ENCODE data around the gene PRIM1. TPM values are rescaled to one million over a fixed set of nuclear protein-coding genes. Genes with fewer than 3 reads are reported as not detected.

Gene PRIM1
- total and polyA plus RNA-seq, 2 of the 4 experiments (the other 2 are of a cell fraction) = 8.6 to 12.0 TPM

- Histone ChIP-seq H3K4me2 (ENCODE audit: low read depth, low read length) (no peak overlapping the region), H3K27me3 (ENCODE audit: control insufficient read depth, insufficient read depth, low read length) (no peaks in the 10 kb centered on the region), H4K8ac (ENCODE audit: low read depth in 2 of 2, low read length in 2 of 2) (no peak overlapping the region), H3K27ac (ENCODE audit: insufficient read depth, low read length) (no peak overlapping the region), H2BK5ac (ENCODE audit: low read depth, low read length, poor library complexity, severe bottlenecking) (no peak overlapping the region), H3K4me1 (ENCODE audit: control insufficient read depth, insufficient read depth, low read length) (no peaks in the 10 kb centered on the region), H4K20me1 (ENCODE audit: insufficient read depth, low read length) (no peaks in the 10 kb centered on the region), H3K18ac (ENCODE audit: low read depth, low read length) (no peak overlapping the region), H3K9me1 (ENCODE audit: insufficient read depth, low read length) (no peaks in the 10 kb centered on the region), H3K79me1 (ENCODE audit: low read depth in 1 of 2, low read length in 2 of 2) (no peaks in the 10 kb centered on the region), H3K9ac (ENCODE audit: low read depth, low read length) (no peak overlapping the region), H2BK15ac (ENCODE audit: low read depth, low read length) (no peak overlapping the region), H3K56ac (ENCODE audit: extremely low read depth, insufficient read depth, low read length) (no peak overlapping the region), H2AFZ (replicated peaks; ENCODE audit: low read length, poor library complexity) (no peak overlapping the region), H3K23ac (ENCODE audit: low read depth, low read length) (no peak overlapping the region), H2BK120ac (ENCODE audit: low read depth, low read length) (no peak overlapping the region), H3K9me3 (ENCODE audit: control insufficient read depth, insufficient read depth, low read length) (no peaks in the 10 kb centered on the region), H3K36me3 (ENCODE audit: control insufficient read depth, insufficient read depth, low read length) (no peaks in the 10 kb centered on the region), H4K91ac (ENCODE audit: insufficient read depth, low read depth, low read length) (no peak overlapping the region), H3K14ac (replicated peaks; ENCODE audit: low read depth, low read length) (no peak overlapping the region), H2AK9ac (replicated peaks; ENCODE audit: low read depth, low read length, poor library complexity) (no peak overlapping the region), H2AK5ac (ENCODE audit: low read depth, low read length) (no peak overlapping the region), H3K4me3 (ENCODE audit: insufficient read depth, low read depth, low read length) (no peak overlapping the region), H3K4ac (ENCODE audit: low read depth, low read length) (no peak overlapping the region), H2BK20ac (ENCODE audit: low read depth, low read length) (no peak overlapping the region), H4K5ac (ENCODE audit: low read depth, low read length) (no peak overlapping the region)
- intact Hi-C loops (cut with micrococcal nuclease) = no loop called here
- BruUV-seq (replicated peaks) = no TSS peak
- ChIA-PET POLR2A (ENCODE audit: unreplicated experiment) (no interaction called here), CTCF (no interaction called here)
- TF ChIP-seq SMC3 (IDR thresholded peaks at IDR 0.05; ENCODE audit: low read depth, low read length) (no peak), MAFK (IDR thresholded peaks at IDR 0.05; ENCODE audit: low read depth, low read length) (no peak), CEBPB (IDR thresholded peaks at IDR 0.05; ENCODE audit: low read depth, low read length) (no peak), USF2 (IDR thresholded peaks at IDR 0.05; ENCODE audit: low read depth, low read length) (no peak), MXI1 (IDR thresholded peaks at IDR 0.05; ENCODE audit: borderline replicate concordance, low read depth, low read length) (no peak), RCOR1 (IDR thresholded peaks at IDR 0.05; ENCODE audit: insufficient replicate concordance, low read length) (no peak), NFE2L2 (IDR thresholded peaks at IDR 0.05; ENCODE audit: low read depth, low read length) (no peak), BHLHE40 (IDR thresholded peaks at IDR 0.05; ENCODE audit: low read depth, low read length) (no peak), RFX5 (IDR thresholded peaks at IDR 0.05; ENCODE audit: low read depth, low read length) (no peak), FOS (IDR thresholded peaks at IDR 0.05; ENCODE audit: low read depth, low read length) (no peak), RAD21 (IDR thresholded peaks at IDR 0.05; ENCODE audit: low read length) (no peak), POLR2A (IDR thresholded peaks at IDR 0.05; ENCODE audit: low read depth, low read length) (no peak), CHD1 (IDR thresholded peaks at IDR 0.05; ENCODE audit: low read depth, low read length) (no peak), ELK1 (IDR thresholded peaks at IDR 0.05; ENCODE audit: borderline replicate concordance, low read depth, low read length) (no peak), MAZ (IDR thresholded peaks at IDR 0.05; ENCODE audit: borderline replicate concordance, low read depth, low read length) (no peak)
- ATAC-seq (ENCODE audit: low read depth) = no peak
- no peak for DNase-seq
- dilution Hi-C loops (cut with HindIII; ENCODE audit: low sequenced_read_pairs, unreplicated experiment) = no loop called here
- WGBS, 2 experiments (ENCODE audit: extremely low coverage in 2 of 2, insufficient read length in 1 of 2) = no CpG with 5 or more reads among the region's 2 CpGs
- in situ Hi-C loops (cut with MboI; ENCODE audit: low sequenced_read_pairs) = no loop called here
These were observed 40.6 kb upstream of the PRIM1 start for GRCh38 chr12:56792678-56793077.

All from IMR-90 (cell line).